SK-N-SH treated with all-trans-retinoic acid at 6 μM for 48 hours (cell line): ENCODE measurements around the gene TMBIM6.

ENCODE experiments used
- GLIS3 ChIP-seq: fragments of 250-450 bp; sonication (Bioruptor Pico); IDR thresholded peaks from 2 replicates; pipeline ENCODE4 v1.5.0; 2020; ENCODE audit warnings: mild to moderate bottlenecking, moderate library complexity
- OSR1 ChIP-seq: fragments of 250-450 bp; sonication (Bioruptor Pico); IDR thresholded peaks from 2 replicates; pipeline ENCODE4 v1.8.0; 2022; ENCODE audit warnings: moderate library complexity, mild to moderate bottlenecking, inconsistent platforms
- PPARA ChIP-seq: fragments of 250-450 bp; sonication (Bioruptor Pico); IDR thresholded peaks from 2 replicates; pipeline ENCODE4 v1.5.0; 2020; ENCODE audit warnings: mild to moderate bottlenecking, borderline replicate concordance
- RARB ChIP-seq: fragments of 250-450 bp; sonication (Bioruptor Pico); IDR thresholded peaks from 2 replicates; pipeline ENCODE4 v1.8.0; 2021; ENCODE audit warnings: mild to moderate bottlenecking, moderate library complexity
- TOX ChIP-seq: fragments of 250-450 bp; sonication (Bioruptor Pico); IDR thresholded peaks from 2 replicates; pipeline ENCODE4 v1.8.0; 2021; ENCODE audit warnings: mild to moderate bottlenecking, moderate library complexity, borderline replicate concordance
- ZC3H10 ChIP-seq: fragments of 250-450 bp; sonication (Bioruptor Pico); IDR thresholded peaks from 2 replicates; pipeline ENCODE4 v1.5.1; 2021; ENCODE audit warnings: mild to moderate bottlenecking, moderate library complexity
- ZFP30 ChIP-seq: fragments of 450-650 bp; formaldehyde crosslinking; IDR thresholded peaks from 2 replicates; pipeline ENCODE4 v1.5.0; 2022; ENCODE audit warnings: mild to moderate bottlenecking, moderate library complexity
- ZNF70 ChIP-seq: fragments of 450-650 bp; formaldehyde crosslinking; IDR thresholded peaks from 2 replicates; pipeline ENCODE4 v1.5.0; 2020; ENCODE audit warnings: mild to moderate bottlenecking, moderate library complexity
- ZNF8 ChIP-seq: fragments of 450-650 bp; formaldehyde crosslinking; IDR thresholded peaks from 2 replicates; pipeline ENCODE4 v1.5.0; 2020; ENCODE audit warnings: mild to moderate bottlenecking, moderate library complexity
- TF ChIP-seq, protein P1 (sequence below): fragments of 250-450 bp; sonication (Bioruptor Pico); IDR thresholded peaks from 2 replicates; pipeline ENCODE4 v1.8.0; 2020; ENCODE audit warnings: mild to moderate bottlenecking, moderate library complexity, borderline replicate concordance

DNA sequence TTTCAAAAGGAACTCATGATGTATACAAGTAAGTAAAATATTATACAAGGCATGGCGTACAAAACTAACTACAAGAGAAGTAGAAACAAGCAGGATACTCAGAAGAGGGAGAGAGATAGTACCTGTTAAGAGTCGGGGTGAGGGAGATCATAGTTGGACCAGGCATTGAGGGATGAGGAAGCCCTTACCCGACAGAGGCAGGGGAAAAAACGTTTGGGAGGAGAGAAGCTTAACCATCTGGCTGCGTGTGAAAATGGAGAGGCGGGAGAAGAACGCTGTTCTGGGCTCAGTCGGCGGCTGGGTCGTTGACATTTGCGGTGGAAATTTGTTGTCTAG lies 33.6 kb upstream of the TMBIM6 start:
- TF ChIP-seq RARB (CRISPR knock-in tag) (no peak), ZNF70 (CRISPR knock-in tag) (no peak), OSR1 (CRISPR knock-in tag) (no peak), ZC3H10 (CRISPR knock-in tag) (no peak), TOX (CRISPR knock-in tag) (no peak), ZNF8 (CRISPR knock-in tag) (no peak), ZFP30 (CRISPR knock-in tag) (no peak), GLIS3 (CRISPR knock-in tag) (no peak), PPARA (no peak)
- TF ChIP-seq, protein P1, sequence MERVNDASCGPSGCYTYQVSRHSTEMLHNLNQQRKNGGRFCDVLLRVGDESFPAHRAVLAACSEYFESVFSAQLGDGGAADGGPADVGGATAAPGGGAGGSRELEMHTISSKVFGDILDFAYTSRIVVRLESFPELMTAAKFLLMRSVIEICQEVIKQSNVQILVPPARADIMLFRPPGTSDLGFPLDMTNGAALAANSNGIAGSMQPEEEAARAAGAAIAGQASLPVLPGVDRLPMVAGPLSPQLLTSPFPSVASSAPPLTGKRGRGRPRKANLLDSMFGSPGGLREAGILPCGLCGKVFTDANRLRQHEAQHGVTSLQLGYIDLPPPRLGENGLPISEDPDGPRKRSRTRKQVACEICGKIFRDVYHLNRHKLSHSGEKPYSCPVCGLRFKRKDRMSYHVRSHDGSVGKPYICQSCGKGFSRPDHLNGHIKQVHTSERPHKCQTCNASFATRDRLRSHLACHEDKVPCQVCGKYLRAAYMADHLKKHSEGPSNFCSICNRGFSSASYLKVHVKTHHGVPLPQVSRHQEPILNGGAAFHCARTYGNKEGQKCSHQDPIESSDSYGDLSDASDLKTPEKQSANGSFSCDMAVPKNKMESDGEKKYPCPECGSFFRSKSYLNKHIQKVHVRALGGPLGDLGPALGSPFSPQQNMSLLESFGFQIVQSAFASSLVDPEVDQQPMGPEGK = no peak
